GM10266 (cell line): ENCODE measurements around the gene ZNF600.
"Not testable (repeated sequence)": the region's sequence is repeated elsewhere in the genome, so short reads cannot be mapped to it uniquely, and the experiment has no call there.

Experiments
- DNase-seq: peaks from one replicate; pipeline ENCODE4 v3.0.0; 2012; ENCODE audit errors: extremely low spot score
- CTCF ChIP-seq: IDR thresholded peaks from 2 replicates; pipeline ENCODE4 v1.5.1; 2012; ENCODE audit warnings: mild to moderate bottlenecking, low read depth; ENCODE audit not compliant: control insufficient read depth, insufficient read depth; ENCODE audit errors: missing control alignments

Gene ZNF600

GRCh38 chr19:52786464-52787354, at the start of gene ZNF600:
TSS of gene ZNF600 (minus strand) at chr19:52786791. CDS start at chr19:52778888, 7,903 bp downstream.
- DNase-seq: peak; percentile 72

GRCh38 chr19:52834289-52834688, 47.7 kb upstream of the ZNF600 start:
- not testable (repeated sequence) for DNase-seq

GRCh38 chr19:52833541-52833940, 47.0 kb upstream of the ZNF600 start:
- not testable (repeated sequence) for DNase-seq

- DNase-seq: not testable (repeated sequence)
These were observed 43.3 kb upstream of the ZNF600 start for GRCh38 chr19:52829866-52830265.

GRCh38 chr19:52825765-52826164, 39.2 kb upstream of the ZNF600 start:
- no peak for TF ChIP-seq CTCF
- DNase-seq: no peak

- no peak for TF ChIP-seq CTCF
These were observed 37.1 kb upstream of the ZNF600 start for GRCh38 chr19:52823676-52824075.

GRCh38 chr19:52821204-52821960, 34.8 kb upstream of the ZNF600 start, which contains the start of gene ZNF28:
TSS of gene ZNF28 (minus strand) at chr19:52821633. CDS start at chr19:52817958, 3,675 bp downstream.
- peak; percentile 27 for DNase-seq

More at GRCh38 chr19:52823676-52824075, 37.1 kb upstream of the ZNF600 start:
- no peak for DNase-seq

GRCh38 chr19:52820472-52821203, 34.0 kb upstream of the ZNF600 start:
- DNase-seq: not testable (repeated sequence)

- no peak for DNase-seq
- no peak for TF ChIP-seq CTCF
These were observed 23.2 kb upstream of the ZNF600 start for GRCh38 chr19:52809801-52810200.

- not testable (repeated sequence) for DNase-seq
These were observed 13.5 kb upstream of the ZNF600 start for GRCh38 chr19:52799950-52800640.
